NCI-H226 (cell line): ENCODE measurements around the gene NUDT22.
A peak's percentile ranks its signal among the peaks of the same experiment; 100 is the strongest.

Experiments
- DNase-seq: peaks from one replicate; pipeline ENCODE4 v3.0.0-alpha.2; 2015

Gene NUDT22

DNA sequence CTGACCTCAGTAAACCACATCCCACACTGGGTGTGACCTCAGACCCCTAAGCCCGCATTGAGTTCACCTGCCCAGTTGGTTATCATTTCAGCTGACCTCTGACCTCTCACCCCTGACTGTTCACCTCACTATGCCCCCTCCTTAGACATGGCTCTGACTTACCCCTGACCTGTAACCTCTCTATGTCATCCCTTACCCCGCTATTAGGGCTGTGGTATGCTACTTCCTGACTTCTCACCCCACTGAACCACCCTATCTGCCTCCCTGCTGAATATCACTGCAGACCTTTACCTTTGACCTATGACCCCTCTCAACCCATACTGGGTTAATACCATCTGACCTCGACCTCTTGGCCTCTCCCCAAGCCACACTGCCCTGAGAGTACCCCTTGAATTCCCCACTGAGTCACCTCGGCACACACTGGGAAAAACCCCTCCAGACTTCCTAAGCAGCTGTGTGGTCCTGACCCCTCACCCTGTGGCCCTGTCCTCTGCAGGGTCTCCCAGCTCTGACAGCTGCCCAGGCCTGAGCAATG, 33.5 kb downstream of the NUDT22 start:
- DNase-seq = no peak

DNA sequence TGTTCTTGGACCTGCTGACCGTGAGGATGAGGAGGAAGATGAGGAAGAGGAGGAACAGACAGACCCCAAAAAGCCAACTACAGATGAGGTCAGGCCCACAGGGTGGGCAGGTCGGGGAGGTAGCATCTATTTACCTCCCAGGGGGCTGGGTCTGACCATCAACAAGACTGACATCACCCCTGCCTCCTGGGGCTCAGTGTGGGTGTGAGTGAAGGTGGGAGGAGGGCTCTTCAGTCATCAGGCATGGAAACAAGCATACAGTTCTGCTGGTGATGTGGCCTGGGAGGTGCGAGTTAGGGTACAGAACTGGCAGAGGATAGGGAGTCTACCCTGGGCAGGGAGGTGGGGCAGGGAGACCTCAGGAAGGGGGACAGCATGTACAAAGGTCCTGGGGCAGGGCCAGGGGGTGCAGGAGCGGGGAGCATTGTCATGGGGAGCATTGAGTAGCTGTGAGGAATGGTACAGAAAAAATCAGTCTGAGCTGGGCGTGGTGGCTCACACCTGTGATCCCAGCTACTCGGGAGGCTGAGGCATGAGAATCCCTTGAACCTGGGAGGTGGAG, 34.2 kb downstream of the NUDT22 start:
- DNase-seq = no peak

- no peak for DNase-seq
Observed at GRCh38 chr11:64261556-64262080, 35.5 kb downstream of the NUDT22 start.

DNA sequence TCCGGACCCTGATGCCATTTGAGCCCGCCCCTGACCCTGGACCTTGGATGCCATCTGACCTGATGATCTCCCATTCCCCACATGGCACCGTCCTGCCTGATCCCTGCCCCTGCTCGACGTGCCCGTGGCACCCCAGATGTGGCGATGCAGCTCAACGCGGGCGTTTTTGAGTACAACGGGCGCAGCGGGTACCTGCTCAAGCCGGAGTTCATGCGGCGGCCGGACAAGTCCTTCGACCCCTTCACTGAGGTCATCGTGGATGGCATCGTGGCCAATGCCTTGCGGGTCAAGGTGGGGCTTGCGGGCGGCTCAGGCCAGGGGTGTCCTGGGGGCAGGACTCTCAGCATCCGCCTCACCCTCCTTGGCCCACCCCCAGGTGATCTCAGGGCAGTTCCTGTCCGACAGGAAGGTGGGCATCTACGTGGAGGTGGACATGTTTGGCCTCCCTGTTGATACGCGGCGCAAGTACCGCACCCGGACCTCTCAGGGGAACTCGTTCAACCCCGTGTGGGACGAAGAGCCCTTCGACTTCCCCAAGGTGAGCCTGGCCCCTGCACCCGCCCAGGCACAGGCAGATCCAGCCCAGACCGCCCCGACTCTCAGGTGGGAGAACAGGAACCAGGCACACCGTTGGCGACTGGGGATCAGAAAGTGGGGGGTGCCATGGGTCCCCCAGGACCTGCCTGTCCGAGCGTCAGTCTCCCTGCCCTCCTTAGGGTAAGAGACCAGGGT, 36.4 kb downstream of the NUDT22 start:
- no peak for DNase-seq

- DNase-seq = peak; percentile 33
Observed at GRCh38 chr11:64263021-64263946, 37.2 kb downstream of the NUDT22 start.

- DNase-seq = no peak
Observed at GRCh38 chr11:64263947-64264317, 37.9 kb downstream of the NUDT22 start.

- DNase-seq = no peak
Observed at GRCh38 chr11:64264371-64264852, 38.3 kb downstream of the NUDT22 start.

DNA sequence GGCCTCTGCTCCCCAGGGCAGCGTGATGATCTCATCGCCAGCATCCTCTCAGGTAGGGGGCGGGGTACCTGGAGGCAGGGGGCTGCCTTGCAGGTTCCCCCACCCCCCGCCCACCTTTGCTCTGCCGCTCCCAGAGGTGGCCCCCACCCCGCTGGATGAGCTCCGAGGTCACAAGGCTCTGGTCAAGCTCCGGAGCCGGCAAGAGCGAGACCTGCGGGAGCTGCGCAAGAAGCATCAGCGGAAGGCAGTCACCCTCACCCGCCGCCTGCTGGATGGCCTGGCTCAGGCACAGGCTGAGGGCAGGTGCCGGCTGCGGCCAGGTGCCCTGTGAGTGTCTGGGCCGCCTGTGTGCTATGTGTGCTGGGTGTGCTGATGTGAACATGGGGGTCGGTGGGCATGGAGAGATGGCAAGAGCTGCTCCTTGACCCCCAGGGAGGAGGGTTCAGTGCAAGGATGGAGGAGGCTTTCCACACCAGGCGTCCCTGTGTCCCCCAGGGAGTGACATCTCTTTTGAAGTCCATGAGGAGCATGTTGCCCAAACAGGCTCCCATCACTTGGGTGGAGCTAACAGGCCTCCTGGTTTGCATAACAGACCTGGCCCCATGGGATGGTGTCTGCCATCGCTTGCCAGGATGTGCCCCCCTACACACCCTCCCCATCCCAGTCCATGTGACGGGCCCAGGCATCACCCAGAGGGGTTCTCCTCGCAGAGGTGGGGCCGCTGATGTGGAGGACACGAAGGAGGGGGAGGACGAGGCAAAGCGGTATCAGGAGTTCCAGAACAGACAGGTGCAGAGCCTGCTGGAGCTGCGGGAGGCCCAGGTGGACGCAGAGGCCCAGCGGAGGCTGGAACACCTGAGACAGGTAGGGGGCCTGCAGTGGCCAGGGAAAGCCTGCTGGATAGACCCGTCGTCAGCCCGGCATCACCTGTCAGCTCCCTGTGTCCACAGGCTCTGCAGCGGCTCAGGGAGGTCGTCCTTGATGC, 39.4 kb downstream of the NUDT22 start:
- no peak for DNase-seq

- peak; percentile 45 for DNase-seq
Observed at GRCh38 chr11:64266339-64266738, 40.3 kb downstream of the NUDT22 start.

DNA sequence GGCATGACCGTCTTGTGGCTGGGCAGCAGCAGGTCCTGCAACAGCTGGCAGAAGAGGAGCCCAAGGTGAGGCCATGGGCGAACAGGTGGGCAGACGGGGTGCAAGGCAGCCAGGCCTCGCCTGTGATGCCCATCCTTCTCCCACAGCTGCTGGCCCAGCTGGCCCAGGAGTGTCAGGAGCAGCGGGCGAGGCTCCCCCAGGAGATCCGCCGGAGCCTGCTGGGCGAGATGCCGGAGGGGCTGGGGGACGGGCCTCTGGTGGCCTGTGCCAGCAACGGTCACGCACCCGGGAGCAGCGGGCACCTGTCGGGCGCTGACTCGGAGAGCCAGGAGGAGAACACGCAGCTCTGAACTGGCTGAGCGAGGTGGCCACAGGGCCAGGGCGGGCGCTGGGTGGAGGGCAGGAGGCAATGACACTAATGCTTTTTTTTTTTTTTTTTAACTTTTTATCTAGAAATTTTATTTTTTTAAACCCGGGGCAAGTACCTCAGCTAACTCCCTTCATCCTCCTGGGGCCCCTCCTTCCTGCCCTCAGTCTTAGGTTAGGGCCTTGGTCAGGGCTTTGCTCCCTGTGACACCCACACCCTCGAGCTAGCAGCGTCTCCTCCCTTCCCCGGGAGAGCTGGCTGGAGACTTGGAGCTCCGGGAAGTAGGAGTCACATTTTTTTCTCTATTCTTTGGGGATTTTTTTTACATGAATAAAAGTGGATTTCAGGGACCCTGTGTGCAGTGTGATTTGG, 41.3 kb downstream of the NUDT22 start:
- no peak for DNase-seq

GRCh38 chr11:64268025-64268892, 42.2 kb downstream of the NUDT22 start:
- peak; percentile 95 for DNase-seq

GRCh38 chr11:64268893-64269539, 42.9 kb downstream of the NUDT22 start:
- DNase-seq = peak; percentile 77

GRCh38 chr11:64269540-64270220, 43.6 kb downstream of the NUDT22 start:
- DNase-seq = peak; percentile 100

DNA sequence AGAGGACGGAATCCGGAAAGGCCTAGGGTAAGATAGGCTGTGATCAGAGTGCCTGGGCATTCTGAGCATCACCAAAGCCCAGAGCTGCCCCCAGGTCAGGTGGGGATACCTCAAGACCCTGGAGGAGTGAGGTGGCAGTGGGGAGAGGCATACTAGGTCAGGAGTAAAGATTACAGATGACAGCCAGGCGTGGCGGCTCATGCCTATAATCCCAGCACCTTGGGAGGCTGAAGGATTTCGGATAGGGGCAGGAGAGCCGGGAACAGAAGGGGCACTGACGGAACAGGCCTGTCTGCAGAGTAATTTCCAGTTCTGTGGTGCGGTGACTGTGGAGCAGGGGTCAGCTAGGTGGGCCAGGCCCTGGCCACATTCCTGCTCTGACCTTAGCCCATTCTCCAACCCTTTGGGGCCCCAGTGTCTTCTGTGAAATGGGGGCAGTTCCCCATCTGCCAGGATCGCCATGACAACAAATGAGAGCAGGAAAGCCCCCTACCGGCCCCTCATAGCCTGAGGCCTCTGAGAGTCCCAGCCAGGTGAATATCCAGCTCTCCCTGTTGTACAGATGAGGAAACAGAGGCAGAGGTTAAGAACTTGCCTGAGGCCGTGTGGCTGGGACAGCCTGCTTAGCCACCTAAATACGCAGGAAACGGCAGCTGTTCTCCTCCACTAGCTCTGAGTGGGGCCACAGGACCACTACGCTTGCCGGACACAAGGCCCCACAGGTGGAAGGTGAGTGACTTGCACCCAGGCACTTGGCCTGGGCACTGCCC, 49.1 kb downstream of the NUDT22 start:
- DNase-seq = no peak

- no peak for DNase-seq
Observed at GRCh38 chr11:64275841-64276240, 49.8 kb downstream of the NUDT22 start.

GRCh38 chr11:64276653-64277431, 50.8 kb downstream of the NUDT22 start:
- DNase-seq = peak; percentile 99

DNA sequence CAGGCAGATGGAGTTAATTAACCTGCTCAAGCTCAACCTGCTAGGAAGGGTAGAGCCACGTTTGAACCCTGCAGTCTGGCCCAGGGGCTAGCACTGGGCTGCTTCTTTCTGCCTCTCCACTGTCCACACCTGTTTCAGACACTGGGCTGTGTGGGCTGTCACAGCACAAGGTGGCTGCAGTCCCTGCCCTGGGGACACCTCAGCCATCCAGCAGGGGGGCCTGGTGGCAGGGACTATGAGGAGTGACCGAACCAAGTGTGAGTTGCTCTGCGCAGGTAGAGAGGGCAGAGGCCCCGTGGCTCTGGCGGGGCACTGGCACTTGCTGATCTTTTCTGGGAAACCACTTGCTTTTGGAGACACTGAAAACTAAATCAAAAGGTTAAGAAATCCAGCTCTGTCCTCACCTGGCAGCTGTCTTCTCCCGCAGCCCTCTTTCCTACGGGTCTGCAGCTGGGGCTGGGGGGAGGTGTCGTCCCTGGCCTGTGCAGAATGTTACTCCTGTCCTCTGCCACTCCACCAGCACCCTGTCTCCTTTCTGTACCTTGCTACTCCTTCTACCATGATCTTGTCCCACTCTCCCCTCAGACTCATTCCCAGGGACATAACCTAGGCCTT, 52.6 kb downstream of the NUDT22 start:
- DNase-seq = no peak
